Measurements from ENCODE around the gene KLHL26.

DNA sequence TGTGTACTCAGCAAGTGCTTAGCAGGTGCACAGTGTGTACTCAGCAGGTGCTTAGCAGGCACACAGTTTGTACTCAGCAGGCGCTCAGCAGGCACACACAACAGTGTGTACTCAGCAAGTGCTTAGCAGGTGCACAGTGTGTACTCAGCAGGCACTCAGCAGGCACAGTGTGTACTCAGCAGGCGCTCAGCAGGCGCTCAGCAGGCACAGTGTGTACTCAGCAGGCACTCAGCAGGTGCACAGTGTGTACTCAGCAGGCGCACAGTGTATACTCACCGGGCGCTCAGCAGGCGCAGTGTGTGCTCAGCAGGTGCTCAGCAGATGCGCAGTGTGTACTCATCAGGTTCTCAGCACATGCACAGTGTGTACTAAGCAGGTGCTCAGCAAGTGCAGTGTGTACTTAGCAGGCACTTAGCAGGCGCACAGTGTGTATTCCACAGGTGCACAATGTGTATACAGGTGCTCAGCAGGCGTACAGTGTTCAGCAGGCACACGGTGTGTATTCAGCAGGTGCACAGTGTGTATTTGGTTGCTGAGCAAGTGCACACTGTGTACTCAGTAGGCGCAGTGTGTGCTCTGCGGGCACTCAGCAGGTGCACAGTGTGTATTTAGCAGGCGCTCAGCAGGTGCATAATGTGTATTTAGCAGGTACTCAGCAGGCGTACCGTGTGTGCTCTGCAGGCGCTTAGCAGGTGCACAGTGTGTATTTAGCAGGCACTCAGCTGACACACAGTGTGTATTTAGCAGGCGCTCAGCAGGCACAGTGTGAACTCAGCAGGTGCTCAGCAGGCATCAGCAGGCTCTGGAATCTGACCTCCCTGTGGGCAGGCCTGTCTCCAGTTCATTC, 61.7 kb downstream of the KLHL26 start:
- TF ChIP-seq GTF2F1 (IDR thresholded peaks at IDR 0.05; ENCODE audit: low read length), result no peak
- no peak for TF ChIP-seq ZFP90 (CRISPR knock-in tag; IDR thresholded peaks at IDR 0.05; ENCODE audit: borderline replicate concordance)
